Osteoblast (primary cell): ENCODE measurements around the gene PTGR3. TPM values are rescaled to one million over a fixed set of nuclear protein-coding genes. Genes with fewer than 3 reads are reported as not detected.

Experiments used
- DNase-seq: peaks from one replicate; pipeline ENCODE4 v3.0.0; 2011; ENCODE audit warnings: low spot score, mixed read lengths; ENCODE audit not compliant: insufficient read length; ENCODE audit errors: missing footprints
- H2AFZ ChIP-seq: 2 replicates; pipeline ENCODE4 v1.6.0; 2011; ENCODE audit warnings: mild to moderate bottlenecking, low read length
- H3K27ac ChIP-seq: 2 replicates; pipeline ENCODE4 v1.5.1; 2011; ENCODE audit warnings: mild to moderate bottlenecking, low read depth, low read length, moderate library complexity
- H3K27me3 ChIP-seq: 2 replicates; pipeline ENCODE4 v1.6.0; 2012; ENCODE audit warnings: mild to moderate bottlenecking, control low read depth, inconsistent platforms, low read length, moderate library complexity; ENCODE audit not compliant: insufficient read depth
- H3K36me3 ChIP-seq: 2 replicates; pipeline ENCODE4 v1.5.1; 2011; ENCODE audit warnings: mild to moderate bottlenecking, low read length, control low read depth, moderate library complexity; ENCODE audit not compliant: insufficient read depth
- H3K4me1 ChIP-seq: 2 replicates; pipeline ENCODE4 v1.5.1; 2011; ENCODE audit warnings: mild to moderate bottlenecking, low read length, control low read depth, moderate library complexity; ENCODE audit not compliant: insufficient read depth
- H3K4me2 ChIP-seq: 2 replicates; pipeline ENCODE4 v1.6.0; 2011; ENCODE audit warnings: mild to moderate bottlenecking, low read length; ENCODE audit not compliant: insufficient read depth
- H3K4me3 ChIP-seq: fragments of 200-600 bp; sonication (generic); 3 replicates; pipeline ENCODE4 v1.5.1; 2012; ENCODE audit warnings: mild to moderate bottlenecking, low read length, inconsistent platforms; ENCODE audit not compliant: insufficient read depth
- H3K79me2 ChIP-seq: 2 replicates; pipeline ENCODE4 v1.6.0; 2012; ENCODE audit warnings: mild to moderate bottlenecking, low read length, control low read depth, inconsistent platforms; ENCODE audit not compliant: insufficient read depth
- H3K9me3 ChIP-seq: 2 replicates; pipeline ENCODE4 v1.5.1; 2011; ENCODE audit warnings: low read depth, low read length, control low read depth
- H4K20me1 ChIP-seq: 2 replicates; pipeline ENCODE4 v1.6.0; 2012; ENCODE audit warnings: mild to moderate bottlenecking, low read length, control low read depth; ENCODE audit not compliant: insufficient read depth
- total RNA-seq: library from RNA; depleted of rRNA; stranded (reverse); fragments of >200 nt; gene quantifications from 2 replicates; pipeline ENCODE4 v1.2.3, GENCODE V29; 2012
- TF ChIP-seq, protein P1 (sequence below): IDR thresholded peaks from 2 replicates; pipeline ENCODE4 v1.5.1; 2011; ENCODE audit warnings: mild to moderate bottlenecking, low read depth, low read length, moderate library complexity; ENCODE audit errors: extremely low read depth

PTGR3 gene
- total RNA-seq, 1 donor = 8.3 TPM

DNA sequence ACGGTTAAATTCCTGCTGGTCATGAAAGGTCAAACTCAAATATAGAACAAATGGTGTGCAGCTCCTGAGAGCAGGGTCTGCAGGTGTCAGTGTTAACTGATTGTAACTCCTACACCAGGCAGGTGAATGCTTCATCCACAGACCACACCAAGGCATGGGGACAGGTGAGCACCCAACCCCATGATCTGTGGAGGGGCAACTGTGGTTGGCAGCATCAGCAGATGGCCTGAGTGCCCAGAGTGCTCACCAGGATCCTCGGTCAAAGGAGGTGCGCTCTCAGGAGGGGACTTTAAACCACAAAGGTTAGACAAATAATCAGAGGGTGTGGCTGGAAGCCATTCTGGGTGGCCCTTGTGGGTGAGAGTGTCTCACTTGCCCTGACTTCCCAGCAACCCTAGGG is 44.5 kb downstream of the PTGR3 start:
- no peak for DNase-seq
- Histone ChIP-seq H4K20me1 (no peaks in the 10 kb centered on the region), H3K4me3 (no peak overlapping the region), H3K36me3 (no peaks in the 10 kb centered on the region), H3K27me3 (peaks cover 17% of the 10 kb centered on the region), H2AFZ (no peak overlapping the region), H3K4me1 (peaks cover 3% of the 10 kb centered on the region), H3K79me2 (no peaks in the 10 kb centered on the region), H3K9me3 (no peaks in the 10 kb centered on the region), H3K4me2 (no peak overlapping the region), H3K27ac (no peak overlapping the region)
- TF ChIP-seq, protein P1, sequence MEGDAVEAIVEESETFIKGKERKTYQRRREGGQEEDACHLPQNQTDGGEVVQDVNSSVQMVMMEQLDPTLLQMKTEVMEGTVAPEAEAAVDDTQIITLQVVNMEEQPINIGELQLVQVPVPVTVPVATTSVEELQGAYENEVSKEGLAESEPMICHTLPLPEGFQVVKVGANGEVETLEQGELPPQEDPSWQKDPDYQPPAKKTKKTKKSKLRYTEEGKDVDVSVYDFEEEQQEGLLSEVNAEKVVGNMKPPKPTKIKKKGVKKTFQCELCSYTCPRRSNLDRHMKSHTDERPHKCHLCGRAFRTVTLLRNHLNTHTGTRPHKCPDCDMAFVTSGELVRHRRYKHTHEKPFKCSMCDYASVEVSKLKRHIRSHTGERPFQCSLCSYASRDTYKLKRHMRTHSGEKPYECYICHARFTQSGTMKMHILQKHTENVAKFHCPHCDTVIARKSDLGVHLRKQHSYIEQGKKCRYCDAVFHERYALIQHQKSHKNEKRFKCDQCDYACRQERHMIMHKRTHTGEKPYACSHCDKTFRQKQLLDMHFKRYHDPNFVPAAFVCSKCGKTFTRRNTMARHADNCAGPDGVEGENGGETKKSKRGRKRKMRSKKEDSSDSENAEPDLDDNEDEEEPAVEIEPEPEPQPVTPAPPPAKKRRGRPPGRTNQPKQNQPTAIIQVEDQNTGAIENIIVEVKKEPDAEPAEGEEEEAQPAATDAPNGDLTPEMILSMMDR = no peak

DNA sequence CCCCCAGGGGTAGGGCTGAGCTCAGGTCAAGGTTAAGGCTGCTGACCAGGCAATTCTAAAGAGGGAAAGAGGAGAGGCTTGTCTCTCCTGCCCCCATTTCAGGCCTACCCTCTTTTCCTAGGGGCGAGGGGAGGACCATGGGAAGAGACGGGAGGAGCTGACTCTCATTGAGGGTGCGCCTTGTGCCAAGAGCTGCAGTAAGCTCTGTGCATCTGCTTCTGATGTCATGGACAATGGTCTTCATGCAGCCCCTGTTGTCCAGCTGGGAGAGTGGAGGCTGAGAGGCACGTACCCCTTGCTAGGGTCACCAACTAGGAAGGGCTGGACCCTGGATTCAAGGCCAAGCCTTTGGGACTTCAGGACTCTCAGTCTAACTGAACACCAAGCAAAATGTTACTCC is 45.2 kb downstream of the PTGR3 start:
- no peaks in the 10 kb centered on the region for H3K79me2 ChIP-seq
- no peak overlapping the region for H3K4me3 ChIP-seq
- H3K4me2 ChIP-seq = no peak overlapping the region
- H2AFZ ChIP-seq = no peak overlapping the region
- TF ChIP-seq, protein P1 = no peak
- DNase-seq = no peak
- no peak overlapping the region for H3K27ac ChIP-seq
- no peaks in the 10 kb centered on the region for H3K9me3 ChIP-seq
- peaks cover 3% of the 10 kb centered on the region for H3K4me1 ChIP-seq
- peaks cover 18% of the 10 kb centered on the region for H3K27me3 ChIP-seq
- H3K36me3 ChIP-seq = no peaks in the 10 kb centered on the region
- no peaks in the 10 kb centered on the region for H4K20me1 ChIP-seq

DNA sequence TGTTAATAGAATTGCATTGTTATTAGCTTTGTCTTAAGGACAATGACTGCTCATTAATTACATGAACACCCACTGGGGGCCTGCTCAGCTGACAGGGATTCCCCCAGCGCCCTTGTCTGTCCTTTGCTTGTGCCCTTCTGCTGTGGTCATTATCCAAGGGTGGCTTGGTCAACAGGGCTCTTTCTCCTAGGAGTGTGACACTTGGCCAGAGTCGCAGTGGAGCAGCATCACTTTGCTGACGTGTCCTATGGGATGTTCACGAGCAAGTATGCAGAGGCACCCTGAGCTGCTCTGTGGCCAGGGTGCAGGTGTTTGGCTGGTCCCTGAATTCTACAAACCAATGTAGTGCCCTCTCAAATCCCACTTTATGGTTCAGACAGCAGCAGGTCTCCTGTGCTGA is 46.0 kb downstream of the PTGR3 start:
- Histone ChIP-seq H3K4me3 (no peak overlapping the region), H4K20me1 (no peaks in the 10 kb centered on the region), H2AFZ (no peak overlapping the region), H3K79me2 (no peaks in the 10 kb centered on the region), H3K36me3 (no peaks in the 10 kb centered on the region), H3K27me3 (peaks cover 16% of the 10 kb centered on the region), H3K27ac (no peak overlapping the region), H3K4me1 (peaks cover 3% of the 10 kb centered on the region), H3K4me2 (no peak overlapping the region), H3K9me3 (no peaks in the 10 kb centered on the region)
- TF ChIP-seq, protein P1 = no peak
- no peak for DNase-seq

- TF ChIP-seq, protein P1 = no peak
- Histone ChIP-seq H4K20me1 (no peaks in the 10 kb centered on the region), H3K4me1 (peaks cover 3% of the 10 kb centered on the region), H3K27me3 (peaks cover 16% of the 10 kb centered on the region), H3K4me2 (no peak overlapping the region), H3K27ac (no peak overlapping the region), H3K9me3 (no peaks in the 10 kb centered on the region), H3K4me3 (no peak overlapping the region), H3K79me2 (no peaks in the 10 kb centered on the region), H2AFZ (no peak overlapping the region), H3K36me3 (no peaks in the 10 kb centered on the region)
- no peak for DNase-seq
Observed at GRCh38 chr18:75162467-75162866, 46.5 kb downstream of the PTGR3 start.
